HCT116 (cell line): ENCODE data around the gene MARCHF2. TPM values are rescaled to one million over a fixed set of nuclear protein-coding genes. Genes with fewer than 3 reads are reported as not detected.

Experiments
- ATAC-seq: fragments of 200-7000 bp; cut with Tn5 transposase; 2 replicates; pipeline ENCODE4 v1.9.1; 2020; ENCODE audit warnings: mild to moderate bottlenecking, moderate library complexity
- BruUV-seq: library from RNA; stranded (reverse); fragments of 400-500 nt; replicated peaks from 2 replicates; lab custom pipeline; 2021; lab: Mats Ljungman, UMichigan
- CTCF ChIA-PET: fragments of 300-600 bp; sonication (Branson Sonifier 250); formaldehyde crosslinking; loops from one replicate; lab custom pipeline; 2021; ENCODE audit warnings: antibody characterized with exemption; lab: Charles Lee
- POLR2A ChIA-PET: fragments of 300-600, 350-600 bp; sonication (Branson Sonifier 250); formaldehyde crosslinking; loops from one replicate; lab custom pipeline; 2021; ENCODE audit warnings: antibody characterized with exemption; lab: Charles Lee
- RAD21 ChIA-PET, 2 experiments: fragments of 300-600 bp; sonication (Branson Sonifier 250); formaldehyde crosslinking; loops; one replicate each; lab custom pipeline; 2023; ENCODE audit warnings: low total read pairs in 2 of 2; ENCODE audit not compliant: uncharacterized antibody in 2 of 2, unreplicated experiment in 2 of 2, low non-redundant PET in 1 of 2; lab: Charles Lee
- DNase-seq: peaks from one replicate; pipeline ENCODE4 v3.0.0-alpha.2; 2010; ENCODE audit warnings: low read depth, low spot score
- H2AFZ ChIP-seq: fragments of 200-600 bp; shearing (Covaris generic), sonication (generic); 2 replicates; pipeline ENCODE4 v1.6.1; 2017; ENCODE audit warnings: low read depth, mixed run types, mixed read lengths, antibody characterized with exemption, low read length; ENCODE audit not compliant: poor library complexity, severe bottlenecking
- H3K27ac ChIP-seq: 2 replicates; pipeline ENCODE4 v1.5.1; 2012; ENCODE audit warnings: low read depth, low read length
- H3K27me3 ChIP-seq: fragments of 200-600 bp; sonication (generic); 2 replicates; pipeline ENCODE4 v1.6.1; 2016; ENCODE audit warnings: mixed run types, low read length, mixed read lengths; ENCODE audit not compliant: insufficient read depth
- H3K36me3 ChIP-seq, 2 experiments: fragments of 200-500 bp in 1 of 2; fragments of 200-600 bp in 1 of 2; sonication (Bioruptor generic) in 1 of 2; sonication (generic) in 1 of 2; 2 replicates each; pipeline versions ENCODE4 v1.5.1 to v1.6.1; 2014 to 2016; ENCODE audit warnings: low read length in 2 of 2, inconsistent platforms in 1 of 2, mixed read lengths in 1 of 2, mixed run types in 1 of 2; ENCODE audit not compliant: insufficient read depth in 2 of 2, control insufficient read depth in 1 of 2
- H3K4me1 ChIP-seq, 2 experiments: fragments of 200-600 bp in 1 of 2; sonication (generic) in 1 of 2; 2 replicates each; pipeline versions ENCODE4 v1.5.1 to v1.6.1; 2012 to 2017; ENCODE audit warnings: low read length in 2 of 2, inconsistent platforms in 1 of 2, mild to moderate bottlenecking in 1 of 2, mixed read lengths in 1 of 2, mixed run types in 1 of 2, moderate library complexity in 1 of 2; ENCODE audit not compliant: insufficient read depth in 2 of 2, control insufficient read depth in 1 of 2
- H3K4me2 ChIP-seq: fragments of 200-600 bp; sonication (generic); 2 replicates; pipeline ENCODE4 v1.6.1; 2017; ENCODE audit warnings: mixed run types, low read length, mixed read lengths
- H3K4me3 ChIP-seq, 2 experiments: fragments of 200-600 bp in 1 of 2; sonication (generic) in 1 of 2; replicated peaks in 1 of 2; 2 replicates each; pipeline ENCODE4 v1.5.1; 2011 to 2016; ENCODE audit warnings: low read length in 2 of 2, control low read depth in 1 of 2, low read depth in 1 of 2, mild to moderate bottlenecking in 1 of 2, mixed read lengths in 1 of 2, mixed run types in 1 of 2
- H3K79me2 ChIP-seq: fragments of 200-600 bp; sonication (generic); 2 replicates; pipeline ENCODE4 v1.6.1; 2017; ENCODE audit warnings: mild to moderate bottlenecking, mixed run types, low read length, moderate library complexity, mixed read lengths; ENCODE audit not compliant: insufficient read depth
- H3K9ac ChIP-seq: fragments of 200-600 bp; sonication (generic); 2 replicates; pipeline ENCODE4 v1.6.1; 2016; ENCODE audit warnings: low read length, mixed read lengths
- H3K9me2 ChIP-seq: fragments of 200-600 bp; sonication (generic), shearing (Covaris generic); 2 replicates; pipeline ENCODE4 v1.6.1; 2017; ENCODE audit warnings: mixed run types, mild to moderate bottlenecking, moderate library complexity; ENCODE audit not compliant: insufficient read depth
- H3K9me3 ChIP-seq, 2 experiments: fragments of 200-500 bp in 1 of 2; fragments of 200-600 bp in 1 of 2; sonication (Bioruptor generic) in 1 of 2; sonication (generic) in 1 of 2; 2 replicates each; pipeline ENCODE4 v1.6.1; 2014 to 2017; ENCODE audit warnings: low read length in 2 of 2, mixed read lengths in 2 of 2, inconsistent platforms in 1 of 2, low read depth in 1 of 2, mild to moderate bottlenecking in 1 of 2, mixed run types in 1 of 2, moderate library complexity in 1 of 2; ENCODE audit not compliant: control insufficient read depth in 1 of 2, insufficient read depth in 1 of 2
- H4K20me1 ChIP-seq: fragments of 200-600 bp; sonication (generic), shearing (Covaris generic); 2 replicates; pipeline ENCODE4 v1.6.1; 2017; ENCODE audit warnings: mixed run types, mild to moderate bottlenecking, moderate library complexity; ENCODE audit not compliant: insufficient read depth
- ATF3 ChIP-seq: IDR thresholded peaks from 2 replicates; pipeline ENCODE4 v1.6.1; 2012
- CBX3 ChIP-seq: IDR thresholded peaks from 2 replicates; pipeline ENCODE4 v1.6.1; 2012; ENCODE audit warnings: low read depth
- CEBPB ChIP-seq: IDR thresholded peaks from 2 replicates; pipeline ENCODE4 v1.6.1; 2012; ENCODE audit warnings: low read depth
- CTCF ChIP-seq, 3 experiments: fragments of 200-600 bp in 1 of 3; sonication (generic) in 1 of 3; IDR thresholded peaks in 2 of 3; conservative IDR thresholded peaks in 1 of 3; 2 replicates each; pipeline ENCODE4 v1.5.1; 2012 to 2017; ENCODE audit warnings: low read depth in 2 of 3, low read length in 2 of 3, antibody characterized with exemption in 1 of 3, borderline replicate concordance in 1 of 3, control low read depth in 1 of 3, mild to moderate bottlenecking in 1 of 3, mixed read lengths in 1 of 3, mixed run types in 1 of 3, moderate library complexity in 1 of 3; ENCODE audit not compliant: insufficient read depth in 1 of 3
- EGR1 ChIP-seq: IDR thresholded peaks from 2 replicates; pipeline ENCODE4 v1.6.1; 2012; ENCODE audit warnings: low read depth
- EZH2 ChIP-seq: fragments of 200-600 bp; sonication (generic); IDR thresholded peaks from 2 replicates; pipeline ENCODE4 v1.6.1; 2017; ENCODE audit warnings: antibody characterized with exemption, mixed run types
- EZH2phosphoT487 ChIP-seq: fragments of 200-600 bp; IDR thresholded peaks from 2 replicates; pipeline ENCODE4 v1.6.1; 2018; ENCODE audit warnings: antibody characterized with exemption, borderline replicate concordance
- FOSL1 ChIP-seq: IDR thresholded peaks from 2 replicates; pipeline ENCODE4 v1.6.1; 2012; ENCODE audit warnings: low read depth
- POLR2A ChIP-seq: IDR thresholded peaks from 2 replicates; pipeline ENCODE4 v1.7.0; 2011; ENCODE audit warnings: borderline replicate concordance; ENCODE audit not compliant: insufficient read depth, insufficient read length; ENCODE audit errors: extremely low read depth
- POLR2AphosphoS5 ChIP-seq: IDR thresholded peaks from 2 replicates; pipeline ENCODE4 v1.6.1; 2011; ENCODE audit warnings: mild to moderate bottlenecking, low read depth, low read length, moderate library complexity
- RAD21 ChIP-seq: IDR thresholded peaks from 2 replicates; pipeline ENCODE4 v1.6.1; 2012; ENCODE audit warnings: low read depth, mild to moderate bottlenecking
- SIN3A ChIP-seq: IDR thresholded peaks from 2 replicates; pipeline ENCODE4 v1.6.1; 2012; ENCODE audit warnings: low read depth
- SP1 ChIP-seq: IDR thresholded peaks from 2 replicates; pipeline ENCODE4 v1.6.1; 2012; ENCODE audit warnings: low read depth
- SRF ChIP-seq: IDR thresholded peaks from 2 replicates; pipeline ENCODE4 v1.6.1; 2012; ENCODE audit warnings: low read depth
- TCF7L2 ChIP-seq: IDR thresholded peaks from 2 replicates; pipeline ENCODE4 v1.7.0; 2011; ENCODE audit warnings: borderline replicate concordance, inconsistent platforms; ENCODE audit not compliant: insufficient read depth, insufficient read length; ENCODE audit errors: extremely low read depth
- YY1 ChIP-seq: IDR thresholded peaks from 2 replicates; pipeline ENCODE4 v1.6.1; 2011; ENCODE audit warnings: low read length, low read depth, moderate library complexity, mild to moderate bottlenecking; ENCODE audit not compliant: insufficient replicate concordance; ENCODE audit errors: extremely low read depth
- ZFX ChIP-seq: fragments of 450-650 bp; IDR thresholded peaks from 2 replicates; pipeline ENCODE4 v1.6.1; 2017
- intact Hi-C: fragments of 100-400 bp; cut with micrococcal nuclease; formaldehyde crosslinking; loops from 2 replicates; pipeline ENCODE4 v1.10.0; 2022
- total RNA-seq: library from RNA; stranded (reverse); gene quantifications from one replicate; pipeline ENCODE4 v1.2.1, GENCODE V29; 2021; ENCODE audit not compliant: unreplicated experiment

MARCHF2 gene
- total RNA-seq, 1 experiment from 2014 or later: 22.5 TPM

- Histone ChIP-seq H3K9me2 (no peaks in the 10 kb centered on the region), H3K79me2 (peaks cover 100% of the 10 kb centered on the region), H3K27ac (no peak overlapping the region), H3K36me3 (peaks cover 41 to 61% of the 10 kb centered on the region in 2 experiments), H3K9me3 (no peaks in the 10 kb centered on the region), H3K9ac (no peak overlapping the region), H3K27me3 (no peaks in the 10 kb centered on the region), H3K4me1 (peaks cover 10 to 23% of the 10 kb centered on the region in 2 experiments), H3K4me2 (no peak overlapping the region), H4K20me1 (peaks cover 81% of the 10 kb centered on the region), H2AFZ (no peak overlapping the region), H3K4me3 (no peak overlapping the region)
- BruUV-seq: no TSS peak
- ChIA-PET POLR2A (no interaction called here), CTCF (no interaction called here), RAD21 (no interaction called here)
- DNase-seq (no peak), ATAC-seq (no peak)
- TF ChIP-seq ZFX (no peak), TCF7L2 (no peak), EZH2 (no peak), YY1 (no peak), RAD21 (no peak), CBX3 (no peak), EGR1 (no peak), SIN3A (no peak), ATF3 (no peak)
- intact Hi-C loops: no loop called here
Observed at GRCh38 chr19:8460516-8461298, 47.6 kb downstream of the MARCHF2 start.

GRCh38 chr19:8461376-8461775 lies 48.3 kb downstream of the MARCHF2 start:
- Histone ChIP-seq H3K27ac (no peak overlapping the region), H3K27me3 (no peaks in the 10 kb centered on the region), H4K20me1 (peaks cover 76% of the 10 kb centered on the region), H3K36me3 (peaks cover 40 to 61% of the 10 kb centered on the region in 2 experiments), H2AFZ (no peak overlapping the region), H3K4me1 (peaks cover 10 to 23% of the 10 kb centered on the region in 2 experiments), H3K9me3 (no peaks in the 10 kb centered on the region), H3K4me3 (no peak overlapping the region), H3K79me2 (peaks cover 100% of the 10 kb centered on the region), H3K4me2 (no peak overlapping the region), H3K9ac (no peak overlapping the region), H3K9me2 (no peaks in the 10 kb centered on the region)
- ChIA-PET POLR2A (no interaction called here), RAD21 (no interaction called here), CTCF (no interaction called here)
- intact Hi-C loops: no loop called here
- DNase-seq (no peak), ATAC-seq (no peak)
- no TSS peak for BruUV-seq
- TF ChIP-seq CTCF (IDR thresholded peaks at IDR 0.05 in 2 of 3, conservative IDR thresholded peaks at IDR 0.05 in 1 of 3; ENCODE audit: borderline replicate concordance in 1 of 3, insufficient read depth in 1 of 3, low read depth in 2 of 3, low read length in 2 of 3): no peak
- no peak for TF ChIP-seq RAD21
- no peak for TF ChIP-seq TCF7L2
- TF ChIP-seq POLR2A: no peak
- no peak for TF ChIP-seq EZH2phosphoT487
- TF ChIP-seq SIN3A: no peak
- TF ChIP-seq SP1: no peak
- TF ChIP-seq FOSL1: no peak
- no peak for TF ChIP-seq ZFX
- no peak for TF ChIP-seq EGR1
- TF ChIP-seq EZH2: no peak
- TF ChIP-seq CEBPB: no peak
- no peak for TF ChIP-seq SRF
- TF ChIP-seq YY1: no peak
- no peak for TF ChIP-seq POLR2AphosphoS5
